PC-9 (cell line): ENCODE measurements around the gene CPSF2. TPM values are rescaled to one million over a fixed set of nuclear protein-coding genes. Genes with fewer than 3 reads are reported as not detected.
"Not testable (repeated sequence)": the region's sequence is repeated elsewhere in the genome, so short reads cannot be mapped to it uniquely, and the experiment has no call there.

Source experiments
- BruUV-seq: library from RNA; stranded (reverse); fragments of 400-500 nt; replicated peaks from 2 replicates; lab custom pipeline; 2021; lab: Mats Ljungman, UMichigan
- CTCF ChIA-PET: fragments of 300-600 bp; sonication (Branson Sonifier 250); formaldehyde crosslinking; loops from one replicate; lab custom pipeline; 2022; ENCODE audit warnings: antibody characterized with exemption; lab: Charles Lee
- POLR2A ChIA-PET: fragments of 300-600 bp; sonication (Branson Sonifier 250); formaldehyde crosslinking; loops from one replicate; lab custom pipeline; 2022; ENCODE audit warnings: antibody characterized with exemption; ENCODE audit not compliant: unreplicated experiment; lab: Charles Lee
- DNase-seq, 2 experiments: peaks; one replicate each; pipeline versions ENCODE4 v3.0.0 to v3.0.0-alpha.2; 2015 to 2022; ENCODE audit warnings: mixed read lengths in 1 of 2
- H2AFZ ChIP-seq: fragments of 200-600 bp; sonication (generic); 2 replicates; pipeline ENCODE4 v1.8.1; 2017; ENCODE audit warnings: antibody characterized with exemption
- H3F3A ChIP-seq: fragments of 200-600 bp; sonication (generic); 2 replicates; pipeline ENCODE4 v1.8.1; 2017; ENCODE audit warnings: antibody characterized with exemption, mild to moderate bottlenecking, low read depth; ENCODE audit not compliant: insufficient read depth
- H3K27ac ChIP-seq: fragments of 200-600 bp; sonication (generic); 2 replicates; pipeline ENCODE4 v1.6.1; 2016; ENCODE audit warnings: mixed run types
- H3K27me3 ChIP-seq: fragments of 200-600 bp; sonication (generic); 2 replicates; pipeline ENCODE4 v1.6.1; 2016; ENCODE audit warnings: low read depth, mixed run types; ENCODE audit not compliant: insufficient read depth
- H3K36me3 ChIP-seq: fragments of 200-600 bp; sonication (generic); 2 replicates; pipeline ENCODE4 v1.6.1; 2016; ENCODE audit warnings: low read depth, mixed run types
- H3K4me1 ChIP-seq: fragments of 200-600 bp; sonication (generic); replicated peaks from 2 replicates; pipeline ENCODE4 v1.6.1; 2016; ENCODE audit warnings: mixed run types; ENCODE audit not compliant: insufficient read depth
- H3K4me2 ChIP-seq: fragments of 200-600 bp; sonication (generic); 2 replicates; pipeline ENCODE4 v1.6.1; 2017; ENCODE audit warnings: mixed run types
- H3K4me3 ChIP-seq: fragments of 200-600 bp; sonication (generic); 2 replicates; pipeline ENCODE4 v1.6.1; 2016; ENCODE audit warnings: mixed run types
- H3K79me2 ChIP-seq: fragments of 200-600 bp; sonication (generic); 2 replicates; pipeline ENCODE4 v1.6.1; 2017; ENCODE audit warnings: low read depth, mixed run types
- H3K9me2 ChIP-seq: fragments of 200-600 bp; sonication (generic); 2 replicates; pipeline ENCODE4 v1.8.1; 2017; ENCODE audit warnings: mild to moderate bottlenecking; ENCODE audit not compliant: insufficient read depth
- H3K9me3 ChIP-seq: fragments of 200-600 bp; sonication (generic); 2 replicates; pipeline ENCODE4 v1.8.1; 2016; ENCODE audit warnings: low read depth; ENCODE audit not compliant: insufficient read depth
- H4K20me1 ChIP-seq: fragments of 200-600 bp; sonication (generic); 2 replicates; pipeline ENCODE4 v1.8.1; 2017; ENCODE audit not compliant: insufficient read depth
- EZH2 ChIP-seq: fragments of 200-600 bp; sonication (generic); IDR thresholded peaks from 2 replicates; pipeline ENCODE4 v1.8.0; 2017; ENCODE audit warnings: antibody characterized with exemption, low read depth
- intact Hi-C: fragments of 100-400 bp; cut with micrococcal nuclease; formaldehyde crosslinking; loops from one replicate; pipeline ENCODE4 v1.10.0; 2022; ENCODE audit not compliant: unreplicated experiment
- total RNA-seq: library from RNA; stranded (reverse); gene quantifications from 2 replicates; pipeline ENCODE4 v1.2.3, GENCODE V29; 2021
- TF ChIP-seq, protein P1 (sequence below): fragments of 200-600 bp; sonication (generic); conservative IDR thresholded peaks from 2 replicates; pipeline ENCODE4 v1.6.1; 2017; ENCODE audit warnings: mixed run types, antibody characterized with exemption, mild to moderate bottlenecking, moderate library complexity

CPSF2 gene
- total RNA-seq, 1 experiment from 2014 or later, result 23.0 TPM

- Histone ChIP-seq H3K9me2 (no peaks in the 10 kb centered on the region), H2AFZ (no peak overlapping the region), H3K27ac (no peak overlapping the region), H3K9me3 (no peaks in the 10 kb centered on the region), H3K4me1 (no peaks in the 10 kb centered on the region), H3K4me2 (no peak overlapping the region), H4K20me1 (no peaks in the 10 kb centered on the region), H3K4me3 (no peak overlapping the region), H3K79me2 (no peaks in the 10 kb centered on the region), H3K36me3 (no peaks in the 10 kb centered on the region), H3F3A (no peaks in the 10 kb centered on the region), H3K27me3 (no peaks in the 10 kb centered on the region)
- no peak for DNase-seq
- CTCF ChIA-PET, result no interaction called here
- TF ChIP-seq EZH2, result no peak
- TF ChIP-seq, protein P1, sequence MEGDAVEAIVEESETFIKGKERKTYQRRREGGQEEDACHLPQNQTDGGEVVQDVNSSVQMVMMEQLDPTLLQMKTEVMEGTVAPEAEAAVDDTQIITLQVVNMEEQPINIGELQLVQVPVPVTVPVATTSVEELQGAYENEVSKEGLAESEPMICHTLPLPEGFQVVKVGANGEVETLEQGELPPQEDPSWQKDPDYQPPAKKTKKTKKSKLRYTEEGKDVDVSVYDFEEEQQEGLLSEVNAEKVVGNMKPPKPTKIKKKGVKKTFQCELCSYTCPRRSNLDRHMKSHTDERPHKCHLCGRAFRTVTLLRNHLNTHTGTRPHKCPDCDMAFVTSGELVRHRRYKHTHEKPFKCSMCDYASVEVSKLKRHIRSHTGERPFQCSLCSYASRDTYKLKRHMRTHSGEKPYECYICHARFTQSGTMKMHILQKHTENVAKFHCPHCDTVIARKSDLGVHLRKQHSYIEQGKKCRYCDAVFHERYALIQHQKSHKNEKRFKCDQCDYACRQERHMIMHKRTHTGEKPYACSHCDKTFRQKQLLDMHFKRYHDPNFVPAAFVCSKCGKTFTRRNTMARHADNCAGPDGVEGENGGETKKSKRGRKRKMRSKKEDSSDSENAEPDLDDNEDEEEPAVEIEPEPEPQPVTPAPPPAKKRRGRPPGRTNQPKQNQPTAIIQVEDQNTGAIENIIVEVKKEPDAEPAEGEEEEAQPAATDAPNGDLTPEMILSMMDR, result no peak
- intact Hi-C loops, result no loop called here
- POLR2A ChIA-PET, result no interaction called here
- BruUV-seq, result no TSS peak
These were observed 63.8 kb downstream of the CPSF2 start for GRCh38 chr14:92185559-92185958.

DNA sequence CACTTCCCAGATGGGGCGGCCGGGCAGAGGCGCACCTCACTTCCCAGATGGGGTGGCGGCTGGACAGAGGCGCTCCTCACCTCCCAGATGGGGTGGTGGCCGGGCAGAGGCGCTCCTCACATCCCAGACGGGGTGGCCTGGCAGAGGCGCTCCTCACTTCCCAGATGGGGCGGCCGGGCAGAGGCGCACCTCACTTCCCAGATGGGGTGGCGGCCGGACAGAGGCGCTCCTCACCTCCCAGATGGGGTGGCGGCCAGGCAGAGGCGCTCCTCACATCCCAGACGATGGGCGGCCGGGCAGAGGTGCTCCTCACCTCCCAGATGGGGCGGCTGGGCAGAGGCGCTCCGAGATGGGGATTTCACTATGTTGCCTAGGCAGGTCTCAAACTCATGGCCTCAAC, 65.8 kb downstream of the CPSF2 start:
- H3K4me2 ChIP-seq, H3K4me1 ChIP-seq, POLR2A ChIA-PET, H3F3A ChIP-seq, H3K27me3 ChIP-seq, BruUV-seq, DNase-seq, H3K9me2 ChIP-seq, H3K36me3 ChIP-seq, intact Hi-C loops, H4K20me1 ChIP-seq, H3K27ac ChIP-seq, H2AFZ ChIP-seq, H3K79me2 ChIP-seq, H3K4me3 ChIP-seq, H3K9me3 ChIP-seq, CTCF ChIA-PET: not testable (repeated sequence)

GRCh38 chr14:92190768-92191167, 69.0 kb downstream of the CPSF2 start:
- Histone ChIP-seq H3K9me2 (no peaks in the 10 kb centered on the region), H3K9me3 (no peaks in the 10 kb centered on the region), H3K4me2 (no peak overlapping the region), H3K27me3 (no peaks in the 10 kb centered on the region), H3F3A (no peaks in the 10 kb centered on the region), H2AFZ (no peak overlapping the region), H3K36me3 (no peaks in the 10 kb centered on the region), H3K4me1 (no peaks in the 10 kb centered on the region), H3K4me3 (no peak overlapping the region), H4K20me1 (no peaks in the 10 kb centered on the region), H3K27ac (no peak overlapping the region), H3K79me2 (no peaks in the 10 kb centered on the region)
- POLR2A ChIA-PET, result interaction anchor here (0.6 kb wide), 1 partner anchor 8 kb away, joined by 4 read pairs; no protein-coding TSS in a partner anchor
- TF ChIP-seq, protein P1, result no peak
- no peak for TF ChIP-seq EZH2
- BruUV-seq, result no TSS peak
- no peak for DNase-seq
- CTCF ChIA-PET, result no interaction called here
- intact Hi-C loops, result no loop called here

GRCh38 chr14:92198804-92199203, 77.0 kb downstream of the CPSF2 start:
- H3K4me2 ChIP-seq, result no peak overlapping the region
- intact Hi-C loops, result no loop called here
- ChIA-PET POLR2A (no interaction called here), CTCF (no interaction called here)
- no peak for DNase-seq
- H2AFZ ChIP-seq, result no peak overlapping the region
- no TSS peak for BruUV-seq
- TF ChIP-seq, protein P1, result no peak
- TF ChIP-seq EZH2, result no peak
- no peaks in the 10 kb centered on the region for H3K9me3 ChIP-seq
- no peaks in the 10 kb centered on the region for H3K4me1 ChIP-seq
- H3F3A ChIP-seq, result no peaks in the 10 kb centered on the region
- H3K4me3 ChIP-seq, result no peak overlapping the region
- peaks cover 7% of the 10 kb centered on the region; the same call in 1 of the 2 replicates for H3K27me3 ChIP-seq
- H3K36me3 ChIP-seq, result no peaks in the 10 kb centered on the region
- no peaks in the 10 kb centered on the region for H3K79me2 ChIP-seq
- H4K20me1 ChIP-seq, result no peaks in the 10 kb centered on the region
- no peaks in the 10 kb centered on the region for H3K9me2 ChIP-seq
- no peak overlapping the region for H3K27ac ChIP-seq
